ENCODE data around the gene VPS35L. TPM values are rescaled to one million over a fixed set of nuclear protein-coding genes. Genes with fewer than 3 reads are reported as not detected.

Gene VPS35L
- total RNA-seq, 1 experiment from 2014 or later = 6.6 TPM

- H3K27ac ChIP-seq (ENCODE audit: low read length) = no peak overlapping the region
- no peaks in the 10 kb centered on the region for H3K9me3 ChIP-seq (ENCODE audit: low read length)
- H4K20me1 ChIP-seq (ENCODE audit: insufficient read depth, low read depth, low read length) = no peaks in the 10 kb centered on the region
- H3K4me3 ChIP-seq (ENCODE audit: low read length) = no peak overlapping the region
- no peak overlapping the region for H3K9ac ChIP-seq (ENCODE audit: low read length)
- H3K4me1 ChIP-seq (ENCODE audit: low read length) = no peaks in the 10 kb centered on the region
- no peaks in the 10 kb centered on the region for H3K79me2 ChIP-seq (ENCODE audit: low read length)
- no peak for DNase-seq
- H3K9me2 ChIP-seq (replicated peaks; ENCODE audit: insufficient read depth, low read length) = no peaks in the 10 kb centered on the region
- no peaks in the 10 kb centered on the region for H3K36me3 ChIP-seq (ENCODE audit: insufficient read depth, low read length)
- H3K4me2 ChIP-seq (ENCODE audit: low read depth, low read length, poor library complexity, severe bottlenecking) = no peak overlapping the region
- H3K27me3 ChIP-seq (ENCODE audit: low read length) = no peaks in the 10 kb centered on the region
- H2AFZ ChIP-seq (ENCODE audit: low read length) = no peak overlapping the region
Observed at GRCh38 chr16:19567560-19567959, 12.1 kb downstream of the VPS35L start.

DNA sequence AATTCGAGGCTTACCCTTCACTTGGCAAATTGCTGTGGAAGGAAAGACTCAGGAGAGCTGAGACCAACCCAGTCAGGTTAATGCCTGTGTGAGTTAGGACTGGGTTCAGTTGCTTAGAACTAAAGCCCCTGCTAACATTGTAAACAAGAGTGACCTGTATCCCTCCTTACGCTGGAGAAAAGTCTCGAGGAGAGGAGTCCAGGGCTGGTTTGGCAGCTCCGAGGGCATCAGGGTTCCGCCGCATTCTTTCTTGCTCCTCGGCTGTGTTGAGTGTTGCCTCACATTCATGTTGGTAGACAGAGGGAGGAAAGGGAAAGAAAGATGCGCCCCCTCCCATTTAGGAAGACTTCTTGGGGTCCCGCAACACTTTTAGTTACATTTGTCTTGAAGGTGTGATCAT lies 18.5 kb downstream of the VPS35L start:
- H3K4me1 ChIP-seq (ENCODE audit: low read length) = no peaks in the 10 kb centered on the region
- no peak overlapping the region for H3K9ac ChIP-seq (ENCODE audit: low read length)
- no peaks in the 10 kb centered on the region for H4K20me1 ChIP-seq (ENCODE audit: insufficient read depth, low read depth, low read length)
- H3K9me2 ChIP-seq (replicated peaks; ENCODE audit: insufficient read depth, low read length) = no peaks in the 10 kb centered on the region
- H3K27ac ChIP-seq (ENCODE audit: low read length) = no peak overlapping the region
- H3K27me3 ChIP-seq (ENCODE audit: low read length) = no peaks in the 10 kb centered on the region
- peaks cover 9% of the 10 kb centered on the region; the same call in 1 of the 2 replicates for H3K36me3 ChIP-seq (ENCODE audit: insufficient read depth, low read length)
- H3K4me3 ChIP-seq (ENCODE audit: low read length) = no peak overlapping the region
- no peaks in the 10 kb centered on the region for H3K9me3 ChIP-seq (ENCODE audit: low read length)
- no peak overlapping the region for H2AFZ ChIP-seq (ENCODE audit: low read length)
- no peaks in the 10 kb centered on the region for H3K79me2 ChIP-seq (ENCODE audit: low read length)
- no peak overlapping the region for H3K4me2 ChIP-seq (ENCODE audit: low read depth, low read length, poor library complexity, severe bottlenecking)
- DNase-seq = no peak

- H3K27ac ChIP-seq (ENCODE audit: low read length) = no peak overlapping the region
- no peak overlapping the region for H2AFZ ChIP-seq (ENCODE audit: low read length)
- H3K4me2 ChIP-seq (ENCODE audit: low read depth, low read length, poor library complexity, severe bottlenecking) = no peak overlapping the region
- no peaks in the 10 kb centered on the region for H3K4me1 ChIP-seq (ENCODE audit: low read length)
- H3K9ac ChIP-seq (ENCODE audit: low read length) = no peak overlapping the region
- no peaks in the 10 kb centered on the region for H4K20me1 ChIP-seq (ENCODE audit: insufficient read depth, low read depth, low read length)
- no peaks in the 10 kb centered on the region for H3K27me3 ChIP-seq (ENCODE audit: low read length)
- H3K9me2 ChIP-seq (replicated peaks; ENCODE audit: insufficient read depth, low read length) = no peaks in the 10 kb centered on the region
- no peak for DNase-seq
- no peaks in the 10 kb centered on the region for H3K79me2 ChIP-seq (ENCODE audit: low read length)
- no peak overlapping the region for H3K4me3 ChIP-seq (ENCODE audit: low read length)
- H3K9me3 ChIP-seq (ENCODE audit: low read length) = no peaks in the 10 kb centered on the region
- H3K36me3 ChIP-seq (ENCODE audit: insufficient read depth, low read length) = peaks cover 10% of the 10 kb centered on the region; the same call in 1 of the 2 replicates
Observed at GRCh38 chr16:19574615-19575014, 19.1 kb downstream of the VPS35L start.

- H3K36me3 ChIP-seq (ENCODE audit: insufficient read depth, low read length) = peaks cover 21% of the 10 kb centered on the region
Observed at GRCh38 chr16:19578378-19578971, 23.0 kb downstream of the VPS35L start.

GRCh38 chr16:19582050-19582831 lies 26.7 kb downstream of the VPS35L start:
- peaks cover 18% of the 10 kb centered on the region for H3K36me3 ChIP-seq (ENCODE audit: insufficient read depth, low read length)
- no peaks in the 10 kb centered on the region for H3K4me1 ChIP-seq (ENCODE audit: low read length)
- no peaks in the 10 kb centered on the region for H3K9me2 ChIP-seq (replicated peaks; ENCODE audit: insufficient read depth, low read length)
- no peak overlapping the region for H3K4me2 ChIP-seq (ENCODE audit: low read depth, low read length, poor library complexity, severe bottlenecking)
- H2AFZ ChIP-seq (ENCODE audit: low read length) = no peak overlapping the region
- no peaks in the 10 kb centered on the region for H3K9me3 ChIP-seq (ENCODE audit: low read length)
- H4K20me1 ChIP-seq (ENCODE audit: insufficient read depth, low read depth, low read length) = no peaks in the 10 kb centered on the region
- no peaks in the 10 kb centered on the region for H3K79me2 ChIP-seq (ENCODE audit: low read length)
- H3K4me3 ChIP-seq (ENCODE audit: low read length) = no peak overlapping the region
- no peak overlapping the region for H3K27ac ChIP-seq (ENCODE audit: low read length)
- no peaks in the 10 kb centered on the region for H3K27me3 ChIP-seq (ENCODE audit: low read length)
- no peak for DNase-seq
- H3K9ac ChIP-seq (ENCODE audit: low read length) = no peak overlapping the region

More at GRCh38 chr16:19578378-19578971, 23.0 kb downstream of the VPS35L start:
- DNase-seq = no peak
- H3K9ac ChIP-seq (ENCODE audit: low read length) = no peak overlapping the region
- H3K4me3 ChIP-seq (ENCODE audit: low read length) = no peak overlapping the region
- no peaks in the 10 kb centered on the region for H3K9me3 ChIP-seq (ENCODE audit: low read length)
- H3K9me2 ChIP-seq (replicated peaks; ENCODE audit: insufficient read depth, low read length) = no peaks in the 10 kb centered on the region
- no peaks in the 10 kb centered on the region for H3K4me1 ChIP-seq (ENCODE audit: low read length)
- H3K27ac ChIP-seq (ENCODE audit: low read length) = no peak overlapping the region
- H3K4me2 ChIP-seq (ENCODE audit: low read depth, low read length, poor library complexity, severe bottlenecking) = no peak overlapping the region
- no peak overlapping the region for H2AFZ ChIP-seq (ENCODE audit: low read length)
- H4K20me1 ChIP-seq (ENCODE audit: insufficient read depth, low read depth, low read length) = no peaks in the 10 kb centered on the region
- no peaks in the 10 kb centered on the region for H3K79me2 ChIP-seq (ENCODE audit: low read length)
- H3K27me3 ChIP-seq (ENCODE audit: low read length) = no peaks in the 10 kb centered on the region

GRCh38 chr16:19583665-19584300 lies 28.3 kb downstream of the VPS35L start:
- Histone ChIP-seq H3K27ac (ENCODE audit: low read length) (no peak overlapping the region), H3K9ac (ENCODE audit: low read length) (no peak overlapping the region), H2AFZ (ENCODE audit: low read length) (no peak overlapping the region), H3K79me2 (ENCODE audit: low read length) (no peaks in the 10 kb centered on the region), H3K36me3 (ENCODE audit: insufficient read depth, low read length) (peaks cover 14% of the 10 kb centered on the region), H3K4me3 (ENCODE audit: low read length) (no peak overlapping the region), H3K27me3 (ENCODE audit: low read length) (no peaks in the 10 kb centered on the region), H3K9me3 (ENCODE audit: low read length) (no peaks in the 10 kb centered on the region), H4K20me1 (ENCODE audit: insufficient read depth, low read depth, low read length) (no peaks in the 10 kb centered on the region), H3K9me2 (replicated peaks; ENCODE audit: insufficient read depth, low read length) (no peaks in the 10 kb centered on the region), H3K4me2 (ENCODE audit: low read depth, low read length, poor library complexity, severe bottlenecking) (no peak overlapping the region), H3K4me1 (ENCODE audit: low read length) (no peaks in the 10 kb centered on the region)
- peak; percentile 71 for DNase-seq

GRCh38 chr16:19588661-19589060 lies 33.2 kb downstream of the VPS35L start:
- Histone ChIP-seq H3K9ac (ENCODE audit: low read length) (no peak overlapping the region), H3K4me3 (ENCODE audit: low read length) (no peak overlapping the region), H3K36me3 (ENCODE audit: insufficient read depth, low read length) (no peaks in the 10 kb centered on the region), H3K9me2 (replicated peaks; ENCODE audit: insufficient read depth, low read length) (no peaks in the 10 kb centered on the region), H3K4me2 (ENCODE audit: low read depth, low read length, poor library complexity, severe bottlenecking) (no peak overlapping the region), H3K27me3 (ENCODE audit: low read length) (no peaks in the 10 kb centered on the region), H4K20me1 (ENCODE audit: insufficient read depth, low read depth, low read length) (no peaks in the 10 kb centered on the region), H3K79me2 (ENCODE audit: low read length) (no peaks in the 10 kb centered on the region), H3K9me3 (ENCODE audit: low read length) (no peaks in the 10 kb centered on the region), H3K4me1 (ENCODE audit: low read length) (no peaks in the 10 kb centered on the region), H2AFZ (ENCODE audit: low read length) (no peak overlapping the region), H3K27ac (ENCODE audit: low read length) (no peak overlapping the region)
- no peak for DNase-seq

DNA sequence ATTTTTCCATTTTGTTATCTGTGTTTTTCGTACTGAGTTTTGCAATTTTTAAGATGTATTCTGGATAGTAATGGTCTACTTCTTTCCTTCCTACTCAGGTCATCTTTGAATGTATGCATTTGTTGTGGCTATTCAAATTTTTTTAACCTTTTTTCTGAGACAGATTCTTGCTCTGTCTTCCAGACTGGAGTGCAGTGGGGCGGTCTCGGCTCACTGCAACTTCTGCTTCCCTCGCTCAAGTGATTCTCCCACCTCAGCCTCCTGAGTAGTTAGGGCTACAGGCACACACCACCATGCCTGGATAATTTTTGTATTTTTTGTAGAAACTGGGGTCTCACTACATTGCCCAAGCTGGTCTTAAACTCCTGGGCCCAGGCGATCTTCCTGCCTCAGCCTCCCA lies 33.6 kb downstream of the VPS35L start:
- H3K27me3 ChIP-seq (ENCODE audit: low read length) = no peaks in the 10 kb centered on the region
- no peaks in the 10 kb centered on the region for H3K4me1 ChIP-seq (ENCODE audit: low read length)
- no peaks in the 10 kb centered on the region for H3K36me3 ChIP-seq (ENCODE audit: insufficient read depth, low read length)
- H3K4me2 ChIP-seq (ENCODE audit: low read depth, low read length, poor library complexity, severe bottlenecking) = no peak overlapping the region
- DNase-seq = no peak
- H3K9me3 ChIP-seq (ENCODE audit: low read length) = no peaks in the 10 kb centered on the region
- no peaks in the 10 kb centered on the region for H3K79me2 ChIP-seq (ENCODE audit: low read length)
- no peak overlapping the region for H2AFZ ChIP-seq (ENCODE audit: low read length)
- H3K9ac ChIP-seq (ENCODE audit: low read length) = no peak overlapping the region
- H3K27ac ChIP-seq (ENCODE audit: low read length) = no peak overlapping the region
- no peak overlapping the region for H3K4me3 ChIP-seq (ENCODE audit: low read length)
- no peaks in the 10 kb centered on the region for H3K9me2 ChIP-seq (replicated peaks; ENCODE audit: insufficient read depth, low read length)
- H4K20me1 ChIP-seq (ENCODE audit: insufficient read depth, low read depth, low read length) = no peaks in the 10 kb centered on the region
